ENCODE data around the gene PEX14. TPM values are rescaled to one million over a fixed set of nuclear protein-coding genes. Genes with fewer than 3 reads are reported as not detected.

Gene PEX14
- total RNA-seq, 1 donor from 2014 or later: 31.4 TPM

DNA sequence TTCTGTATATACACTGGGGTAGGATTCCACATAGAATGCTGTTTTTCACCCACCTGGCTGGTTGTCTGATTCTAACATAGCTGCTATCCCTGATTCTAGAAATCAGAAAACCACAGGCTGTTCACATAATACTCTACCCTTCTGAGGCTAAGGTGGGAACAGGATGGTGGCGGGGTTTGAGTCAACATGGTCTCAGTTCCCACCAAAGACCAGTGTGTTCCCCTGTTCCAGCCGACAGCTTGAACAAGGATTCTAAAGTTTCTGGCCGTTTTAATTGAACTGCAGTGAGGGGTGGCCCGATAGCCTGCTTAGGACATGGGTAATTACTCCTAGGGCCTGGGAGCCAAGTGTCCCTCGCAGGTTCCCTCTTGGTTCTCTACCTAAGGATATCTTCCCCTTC is 38.4 kb downstream of the PEX14 start:
- no peak overlapping the region for H3K4me3 Mint-ChIP-seq
- H3K27ac Mint-ChIP-seq: no peak overlapping the region
- no peaks in the 10 kb centered on the region for H3K9me3 Mint-ChIP-seq
- H3K27me3 Mint-ChIP-seq (ENCODE audit: low read depth): no peaks in the 10 kb centered on the region
- peaks cover 54% of the 10 kb centered on the region for H3K4me1 Mint-ChIP-seq
- no peak for DNase-seq (ENCODE audit: low spot score in 2 of 2, unreplicated experiment in 2 of 2)
- H3K36me3 Mint-ChIP-seq: no peaks in the 10 kb centered on the region
- TF ChIP-seq, protein P1, sequence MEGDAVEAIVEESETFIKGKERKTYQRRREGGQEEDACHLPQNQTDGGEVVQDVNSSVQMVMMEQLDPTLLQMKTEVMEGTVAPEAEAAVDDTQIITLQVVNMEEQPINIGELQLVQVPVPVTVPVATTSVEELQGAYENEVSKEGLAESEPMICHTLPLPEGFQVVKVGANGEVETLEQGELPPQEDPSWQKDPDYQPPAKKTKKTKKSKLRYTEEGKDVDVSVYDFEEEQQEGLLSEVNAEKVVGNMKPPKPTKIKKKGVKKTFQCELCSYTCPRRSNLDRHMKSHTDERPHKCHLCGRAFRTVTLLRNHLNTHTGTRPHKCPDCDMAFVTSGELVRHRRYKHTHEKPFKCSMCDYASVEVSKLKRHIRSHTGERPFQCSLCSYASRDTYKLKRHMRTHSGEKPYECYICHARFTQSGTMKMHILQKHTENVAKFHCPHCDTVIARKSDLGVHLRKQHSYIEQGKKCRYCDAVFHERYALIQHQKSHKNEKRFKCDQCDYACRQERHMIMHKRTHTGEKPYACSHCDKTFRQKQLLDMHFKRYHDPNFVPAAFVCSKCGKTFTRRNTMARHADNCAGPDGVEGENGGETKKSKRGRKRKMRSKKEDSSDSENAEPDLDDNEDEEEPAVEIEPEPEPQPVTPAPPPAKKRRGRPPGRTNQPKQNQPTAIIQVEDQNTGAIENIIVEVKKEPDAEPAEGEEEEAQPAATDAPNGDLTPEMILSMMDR (IDR thresholded peaks at IDR 0.05; ENCODE audit: unreplicated experiment): no peak

DNA sequence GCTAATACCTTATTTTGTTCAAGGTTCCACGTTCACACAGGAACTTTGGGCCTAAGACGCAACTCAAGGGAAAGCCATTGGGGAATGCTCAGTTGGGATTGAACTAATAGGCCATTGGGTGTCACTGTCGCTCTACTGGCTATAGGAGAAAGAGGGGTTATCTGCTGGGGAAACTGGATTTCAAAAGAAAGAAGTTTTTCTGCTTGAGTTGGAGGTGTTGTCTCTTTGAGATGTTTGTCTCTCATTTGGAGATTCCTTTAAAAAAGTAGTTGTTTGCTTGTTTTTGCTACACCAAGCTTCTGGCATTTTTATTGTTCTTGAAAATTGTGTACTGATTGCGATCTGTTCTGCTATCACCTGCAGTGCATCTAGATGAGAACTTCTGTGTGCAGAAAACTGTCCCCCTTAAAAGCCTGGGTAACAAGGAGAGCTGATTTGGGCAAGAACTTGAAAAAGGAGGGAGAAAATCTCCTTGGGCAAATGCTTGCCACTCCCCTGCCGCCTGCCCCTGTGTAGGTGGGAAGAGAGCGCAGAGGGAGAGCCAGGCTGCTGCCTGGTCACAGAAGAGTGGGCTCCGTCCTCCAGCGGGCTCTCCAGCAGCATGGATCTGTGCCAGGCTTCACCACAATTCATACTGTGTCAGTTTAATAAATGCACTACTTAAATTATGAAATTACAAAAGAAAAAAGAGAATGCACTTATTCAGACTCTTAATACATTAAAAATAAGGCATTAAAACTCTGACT is 39.9 kb downstream of the PEX14 start:
- Mint-ChIP-seq H3K27ac (peak overlapping the region; percentile 3), H3K27me3 (ENCODE audit: low read depth) (no peaks in the 10 kb centered on the region), H3K4me3 (no peak overlapping the region), H3K36me3 (peaks cover 1% of the 10 kb centered on the region), H3K9me3 (no peaks in the 10 kb centered on the region), H3K4me1 (peaks cover 57% of the 10 kb centered on the region)
- no peak for DNase-seq (ENCODE audit: low spot score in 2 of 2, unreplicated experiment in 2 of 2)
- TF ChIP-seq, protein P1 (IDR thresholded peaks at IDR 0.05; ENCODE audit: unreplicated experiment): no peak

DNA sequence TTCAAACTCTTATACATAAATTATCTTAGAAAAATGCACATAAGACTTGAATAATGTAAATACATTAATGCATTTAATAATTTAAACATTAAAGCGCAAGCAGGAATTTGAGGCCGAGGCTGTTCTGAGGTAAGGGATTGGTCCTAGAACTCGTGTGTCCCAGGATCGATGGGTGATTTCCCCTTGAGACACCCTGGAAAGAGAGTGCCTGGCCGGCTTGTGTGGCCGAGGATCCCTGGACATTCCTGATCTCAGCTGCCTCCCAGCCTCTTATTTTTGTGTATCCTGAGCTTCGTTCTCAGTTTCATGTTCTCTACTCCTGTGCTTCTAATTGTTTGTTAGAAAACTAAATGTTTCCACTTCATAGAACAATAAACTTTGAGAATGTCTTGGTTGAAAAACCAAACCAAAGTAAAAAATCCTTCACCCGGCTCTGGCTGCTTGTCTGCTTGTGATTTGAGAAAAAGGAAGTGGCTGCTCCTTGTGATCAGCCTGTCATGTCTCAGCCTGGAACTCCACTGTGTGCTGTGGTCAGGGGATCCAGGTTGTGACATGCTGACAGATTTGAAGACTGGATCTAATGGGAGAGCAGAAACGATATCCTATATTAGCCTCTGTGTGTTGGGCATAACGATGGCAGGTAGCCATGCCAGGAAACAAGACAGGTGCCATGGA is 40.7 kb downstream of the PEX14 start:
- Mint-ChIP-seq H3K9me3 (no peaks in the 10 kb centered on the region), H3K4me1 (peaks cover 54% of the 10 kb centered on the region), H3K27me3 (ENCODE audit: low read depth) (no peaks in the 10 kb centered on the region), H3K36me3 (peaks cover 3% of the 10 kb centered on the region), H3K4me3 (no peak overlapping the region), H3K27ac (peak overlapping the region; percentile 28)
- TF ChIP-seq, protein P1 (IDR thresholded peaks at IDR 0.05; ENCODE audit: unreplicated experiment): no peak
- no peak for DNase-seq (ENCODE audit: low spot score in 2 of 2, unreplicated experiment in 2 of 2)

DNA sequence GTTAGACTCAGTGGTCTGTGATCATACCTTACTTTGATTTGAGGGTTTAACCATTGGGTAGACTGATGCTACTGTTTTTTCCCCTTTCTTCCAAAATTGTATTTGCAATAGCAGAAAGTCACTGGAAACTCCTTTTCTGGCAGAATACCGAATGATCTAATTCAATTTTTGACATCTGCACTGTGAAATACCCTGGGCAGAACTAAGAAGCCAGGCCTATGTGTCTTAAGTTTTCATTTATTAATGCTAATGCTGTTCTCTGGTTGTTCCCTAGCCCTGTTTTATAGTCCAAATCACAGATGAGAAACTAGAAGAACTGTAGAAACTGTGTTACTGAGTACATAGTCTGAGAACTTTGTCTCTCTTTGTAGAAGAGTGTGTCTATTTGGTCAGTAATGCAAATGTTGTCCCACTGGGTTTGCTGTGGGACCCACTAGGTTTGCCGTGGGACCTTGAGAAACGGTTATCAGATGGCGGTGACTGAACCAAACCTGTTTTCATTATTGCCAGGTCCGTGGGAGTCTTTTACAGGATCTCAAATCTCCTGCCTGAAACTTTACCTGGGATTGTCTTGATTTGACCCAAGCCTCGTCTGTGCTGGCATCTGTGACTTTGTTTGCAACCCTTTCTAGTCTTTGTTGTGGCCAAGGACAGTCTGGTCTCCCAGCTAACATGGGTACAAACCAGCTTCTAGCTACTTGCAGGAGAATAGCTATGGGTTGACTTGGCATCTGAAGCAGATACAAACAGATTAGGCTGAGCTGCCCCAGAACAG is 41.4 kb downstream of the PEX14 start:
- TF ChIP-seq, protein P1 (IDR thresholded peaks at IDR 0.05; ENCODE audit: unreplicated experiment): no peak
- Mint-ChIP-seq H3K4me3 (no peak overlapping the region), H3K9me3 (no peaks in the 10 kb centered on the region), H3K27me3 (ENCODE audit: low read depth) (no peaks in the 10 kb centered on the region), H3K27ac (no peak overlapping the region), H3K4me1 (peaks cover 50% of the 10 kb centered on the region), H3K36me3 (peaks cover 4% of the 10 kb centered on the region)
- DNase-seq (ENCODE audit: low spot score in 2 of 2, unreplicated experiment in 2 of 2): no peak

DNA sequence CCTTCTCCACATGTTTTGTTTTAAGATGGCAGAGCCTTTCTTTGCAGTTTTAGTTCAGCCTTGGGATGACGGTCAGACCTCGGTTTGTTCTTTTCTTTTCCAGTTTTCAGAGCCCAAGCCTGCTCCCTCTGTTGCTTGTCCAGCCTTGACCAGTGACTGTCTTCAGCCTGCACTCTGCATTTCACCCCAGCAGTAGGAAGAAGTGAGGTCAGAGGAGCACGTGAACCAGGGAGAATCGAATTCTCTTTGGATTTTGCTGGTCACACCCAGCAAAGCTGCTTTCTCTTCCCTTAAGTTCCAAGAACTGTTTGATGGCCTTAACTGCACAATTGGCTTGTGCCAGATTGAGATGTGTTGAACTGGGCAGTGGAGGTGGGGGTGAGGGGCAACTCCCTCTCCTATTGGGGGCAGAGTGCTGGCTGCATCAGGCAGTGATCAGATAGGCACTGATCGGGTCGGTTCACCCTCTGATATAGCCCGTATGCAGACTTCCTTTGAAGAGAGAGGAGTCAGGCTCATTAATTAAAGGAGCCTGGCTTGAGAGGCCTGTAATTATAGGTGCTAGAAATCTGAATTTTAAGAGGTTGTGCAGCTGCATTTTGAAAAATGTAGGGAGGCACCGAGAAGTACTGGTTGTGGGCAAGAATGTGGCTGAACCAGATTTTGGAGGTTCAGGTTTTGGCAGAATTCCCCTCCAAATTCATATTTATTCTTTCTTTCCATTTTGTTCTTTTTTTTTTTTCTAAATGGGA is 42.4 kb downstream of the PEX14 start:
- no peak for DNase-seq (ENCODE audit: low spot score in 2 of 2, unreplicated experiment in 2 of 2)
- Mint-ChIP-seq H3K27me3 (ENCODE audit: low read depth) (no peaks in the 10 kb centered on the region), H3K36me3 (peaks cover 4% of the 10 kb centered on the region), H3K4me1 (peaks cover 47% of the 10 kb centered on the region), H3K4me3 (no peak overlapping the region), H3K9me3 (no peaks in the 10 kb centered on the region), H3K27ac (peak overlapping the region; percentile 59)
- TF ChIP-seq, protein P1 (IDR thresholded peaks at IDR 0.05; ENCODE audit: unreplicated experiment): no peak

All from mesothelial cell of epicardium (in vitro differentiated cells).